HepG2 (cell line): ENCODE measurements around the gene ZSCAN1. TPM values are rescaled to one million over a fixed set of nuclear protein-coding genes. Genes with fewer than 3 reads are reported as not detected.

Experiments
- ATAC-seq: fragments of 200-7000 bp; cut with Tn5 transposase; 3 replicates; pipeline ENCODE4 v1.9.1; 2020; ENCODE audit warnings: mild to moderate bottlenecking, moderate library complexity
- BruUV-seq: library from RNA; stranded (reverse); fragments of 400-500 nt; replicated peaks from 2 replicates; lab custom pipeline; 2021; lab: Mats Ljungman, UMichigan
- CTCF ChIA-PET: fragments of 300-600 bp; formaldehyde crosslinking; extraction: SDS; loops from one replicate; lab custom pipeline; 2021; ENCODE audit warnings: low total read pairs, inconsistent platforms, low intra/inter-chr PET ratio; lab: Yijun Ruan, JAX
- POLR2A ChIA-PET: fragments of 350-600 bp; sonication (Branson Sonifier 250); formaldehyde crosslinking; loops from one replicate; lab custom pipeline; 2020; ENCODE audit warnings: antibody characterized with exemption, inconsistent platforms; lab: Yijun Ruan, JAX
- DNase-seq: peaks from one replicate; pipeline ENCODE4 v3.0.0-alpha.2; 2015; ENCODE audit warnings: low spot score
- FAIRE-seq: peaks from 3 replicates; lab custom pipeline; 2011; peaks lifted over from hg19 to GRCh38; lab: Jason Lieb, UNC
- H2AFZ ChIP-seq: one replicate; pipeline ENCODE4 v1.6.1; 2011; ENCODE audit warnings: low read length, inconsistent platforms
- H3K27ac ChIP-seq: fragments of 300-600 bp; 3 replicates; pipeline ENCODE4 v1.8.0; 2011; ENCODE audit warnings: mixed run types, mild to moderate bottlenecking, mixed read lengths, low read length, inconsistent platforms; ENCODE audit not compliant: insufficient read depth; ENCODE audit errors: extremely low read length
- H3K27me3 ChIP-seq, 2 experiments: fragments of 200-600 bp in 1 of 2; 2 replicates in 1 of 2; 3 replicates in 1 of 2; pipeline versions ENCODE4 v1.6.0 to v1.8.0; 2011; ENCODE audit warnings: low read length in 2 of 2, mild to moderate bottlenecking in 2 of 2, moderate library complexity in 2 of 2, inconsistent platforms in 1 of 2; ENCODE audit not compliant: insufficient read depth in 2 of 2, control insufficient read depth in 1 of 2
- H3K36me3 ChIP-seq, 2 experiments: fragments of 200-600 bp in 1 of 2; replicated peaks in 1 of 2; 2 replicates in 1 of 2; 3 replicates in 1 of 2; pipeline versions ENCODE4 v1.5.1 to v1.8.0; 2011; ENCODE audit warnings: low read length in 2 of 2, inconsistent platforms in 1 of 2; ENCODE audit not compliant: insufficient read depth in 2 of 2, control insufficient read depth in 1 of 2
- H3K4me1 ChIP-seq: 2 replicates; pipeline ENCODE4 v1.5.1; 2012; ENCODE audit warnings: low read length, inconsistent platforms; ENCODE audit not compliant: insufficient read depth
- H3K4me2 ChIP-seq: 2 replicates; pipeline ENCODE4 v1.6.0; 2011; ENCODE audit warnings: low read depth, low read length, inconsistent platforms
- H3K4me3 ChIP-seq, 3 experiments: fragments of 200-600 bp in 1 of 3; sonication (generic), shearing (Covaris generic) in 1 of 3; replicated peaks in 1 of 3; 2 replicates each; pipeline ENCODE4 v1.5.1; 2011 to 2016; ENCODE audit warnings: low read length in 3 of 3, inconsistent platforms in 2 of 3, low read depth in 2 of 3, mild to moderate bottlenecking in 2 of 3, control low read depth in 1 of 3, mixed read lengths in 1 of 3; ENCODE audit not compliant: insufficient read depth in 1 of 3
- H3K79me2 ChIP-seq: one replicate; pipeline ENCODE4 v1.6.1; 2011; ENCODE audit warnings: low read length, inconsistent platforms; ENCODE audit not compliant: insufficient read depth
- H3K9ac ChIP-seq: 2 replicates; pipeline ENCODE4 v1.6.0; 2011; ENCODE audit warnings: mild to moderate bottlenecking, low read depth, low read length, inconsistent platforms; ENCODE audit not compliant: insufficient read depth
- H3K9me3 ChIP-seq: 2 replicates; pipeline ENCODE4 v1.5.1; 2012; ENCODE audit warnings: mild to moderate bottlenecking, low read length
- H4K20me1 ChIP-seq: 2 replicates; pipeline ENCODE4 v1.6.0; 2011; ENCODE audit warnings: inconsistent platforms, mild to moderate bottlenecking, low read length, moderate library complexity; ENCODE audit not compliant: insufficient read depth
- ATF7 ChIP-seq, 2 experiments: fragments of 450-650 bp in 1 of 2; sonication (generic) in 1 of 2; formaldehyde crosslinking in 1 of 2; IDR thresholded peaks; 2 replicates each; pipeline versions ENCODE4 v1.4.0 to v1.6.1; 2016 to 2020; ENCODE audit warnings: antibody characterized with exemption in 1 of 2, mild to moderate bottlenecking in 1 of 2, missing genetic modification reagents in 1 of 2
- CREB1 ChIP-seq, 2 experiments: fragments of 450-650 bp in 1 of 2; IDR thresholded peaks; 2 replicates each; pipeline ENCODE4 v1.6.1; 2016 to 2017; ENCODE audit warnings: control low read depth in 1 of 2, mild to moderate bottlenecking in 1 of 2, missing compliant biosample characterization in 1 of 2, missing genetic modification characterization in 1 of 2
- CREM ChIP-seq, 2 experiments: sonication (generic) in 1 of 2; formaldehyde crosslinking in 1 of 2; IDR thresholded peaks; 2 replicates each; pipeline versions ENCODE4 v1.4.0 to v1.6.1; 2016 to 2020; ENCODE audit warnings: antibody characterized with exemption in 1 of 2, mild to moderate bottlenecking in 1 of 2, missing genetic modification reagents in 1 of 2
- GABPB1 ChIP-seq: IDR thresholded peaks from 2 replicates; pipeline ENCODE4 v1.6.1; 2016; ENCODE audit warnings: mild to moderate bottlenecking, missing genetic modification reagents, moderate library complexity, missing compliant biosample characterization
- HNRNPL ChIP-seq: fragments of 200-400 bp; formaldehyde crosslinking; IDR thresholded peaks from 2 replicates; pipeline ENCODE4 v1.6.1; 2017; ENCODE audit warnings: mild to moderate bottlenecking, low read depth, low read length
- IRX3 ChIP-seq: sonication (generic); formaldehyde crosslinking; IDR thresholded peaks from 2 replicates; pipeline ENCODE4 v1.8.1; 2023; ENCODE audit warnings: mild to moderate bottlenecking, low read depth, missing genetic modification reagents, borderline replicate concordance
- NFE2L2 ChIP-seq: fragments of 150-350 bp; IDR thresholded peaks from 2 replicates; pipeline ENCODE4 v1.6.1; 2014; ENCODE audit warnings: low read length
- NRL ChIP-seq: sonication (generic); formaldehyde crosslinking; IDR thresholded peaks from 2 replicates; pipeline ENCODE4 v1.5.0; 2020; ENCODE audit warnings: missing genetic modification reagents, mild to moderate bottlenecking, moderate library complexity, borderline replicate concordance
- REPIN1 ChIP-seq: sonication (generic); formaldehyde crosslinking; IDR thresholded peaks from 2 replicates; pipeline ENCODE4 v1.8.0; 2022; ENCODE audit warnings: missing genetic modification reagents, low read depth, mild to moderate bottlenecking, borderline replicate concordance
- ZNF329 ChIP-seq: sonication (generic); formaldehyde crosslinking; IDR thresholded peaks from 2 replicates; pipeline ENCODE4 v1.9.0; 2021; ENCODE audit warnings: low read depth, mild to moderate bottlenecking, missing genetic modification reagents
- WGBS: methylation state at CpG from one replicate; pipeline ENCODE4 v1.1.6; 2017; ENCODE audit warnings: low lambda C conversion rate; 5-methylcytosine and 5-hydroxymethylcytosine counted together
- in situ Hi-C: cut with HindIII; loops from 2 replicates; pipeline ENCODE4 v1.10.0; 2017; ENCODE audit warnings: low pct_unique_long_range_greater_than_20kb; ENCODE audit not compliant: extremely low pct_ligation_motif_present
- intact Hi-C: fragments of 100-400 bp; cut with micrococcal nuclease; formaldehyde crosslinking; loops from one replicate; pipeline ENCODE4 v1.10.0; 2022; ENCODE audit not compliant: unreplicated experiment
- polyA plus RNA-seq, 8 experiments: library from polyadenylated mRNA; depleted of rRNA in 3 of 8; stranded (reverse) in 7 of 8; unstranded in 1 of 8; fragments of >200 nt; fragmentation: Illumina TruSeq in 4 of 8; extraction: Trizol in 4 of 8; gene quantifications; 2 replicates each; pipeline versions ENCODE4 v1.2.1 to v1.2.3, GENCODE V29; 2011 to 2016; ENCODE audit warnings: low read depth in 4 of 8, missing spikeins in 1 of 8, mixed read lengths in 1 of 8; ENCODE audit not compliant: insufficient read depth in 1 of 8
- total RNA-seq, 5 experiments: library from RNA; depleted of rRNA; stranded (reverse); fragments of >200 nt; fragmentation: Illumina TruSeq; extraction: Trizol; gene quantifications; 2 replicates each; pipeline ENCODE4 v1.2.3, GENCODE V29; 2016; ENCODE audit warnings: low read depth in 1 of 5
- TF ChIP-seq, protein P1 (sequence below): sonication (generic); formaldehyde crosslinking; IDR thresholded peaks from 2 replicates; pipeline ENCODE4 v1.5.0; 2020; ENCODE audit warnings: mild to moderate bottlenecking, missing genetic modification reagents, moderate library complexity

ZSCAN1 gene
- total and polyA plus RNA-seq, 2 of the 13 experiments (the other 11 are each of a cell fraction or from before 2014, with no cell fraction given), result not detected

DNA sequence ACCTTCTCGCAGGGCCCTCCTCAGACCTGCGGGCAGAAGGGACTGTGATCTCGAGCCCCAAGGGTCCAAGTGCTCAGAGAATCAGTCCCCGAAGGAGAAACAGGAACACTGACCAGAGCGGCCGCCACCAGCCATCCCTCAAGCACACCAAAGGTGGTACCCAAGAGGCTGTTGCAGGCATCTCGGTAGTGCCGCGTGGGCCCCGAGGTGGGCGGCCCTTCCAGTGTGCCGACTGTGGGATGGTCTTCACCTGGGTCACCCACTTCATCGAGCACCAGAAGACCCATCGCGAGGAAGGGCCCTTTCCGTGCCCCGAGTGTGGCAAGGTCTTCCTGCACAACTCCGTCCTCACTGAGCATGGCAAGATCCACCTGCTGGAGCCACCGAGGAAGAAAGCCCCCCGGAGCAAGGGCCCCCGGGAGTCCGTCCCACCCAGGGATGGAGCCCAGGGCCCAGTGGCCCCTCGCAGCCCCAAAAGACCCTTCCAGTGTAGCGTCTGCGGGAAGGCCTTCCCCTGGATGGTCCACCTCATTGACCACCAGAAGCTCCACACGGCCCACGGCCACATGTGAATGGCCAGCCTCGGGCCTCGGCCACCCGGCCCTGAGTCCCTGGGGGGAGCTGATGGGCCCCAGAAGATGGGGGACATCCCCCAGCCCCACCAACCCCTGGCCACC, 19.8 kb downstream of the ZSCAN1 start:
- no peak overlapping the region for H3K4me3 ChIP-seq

DNA sequence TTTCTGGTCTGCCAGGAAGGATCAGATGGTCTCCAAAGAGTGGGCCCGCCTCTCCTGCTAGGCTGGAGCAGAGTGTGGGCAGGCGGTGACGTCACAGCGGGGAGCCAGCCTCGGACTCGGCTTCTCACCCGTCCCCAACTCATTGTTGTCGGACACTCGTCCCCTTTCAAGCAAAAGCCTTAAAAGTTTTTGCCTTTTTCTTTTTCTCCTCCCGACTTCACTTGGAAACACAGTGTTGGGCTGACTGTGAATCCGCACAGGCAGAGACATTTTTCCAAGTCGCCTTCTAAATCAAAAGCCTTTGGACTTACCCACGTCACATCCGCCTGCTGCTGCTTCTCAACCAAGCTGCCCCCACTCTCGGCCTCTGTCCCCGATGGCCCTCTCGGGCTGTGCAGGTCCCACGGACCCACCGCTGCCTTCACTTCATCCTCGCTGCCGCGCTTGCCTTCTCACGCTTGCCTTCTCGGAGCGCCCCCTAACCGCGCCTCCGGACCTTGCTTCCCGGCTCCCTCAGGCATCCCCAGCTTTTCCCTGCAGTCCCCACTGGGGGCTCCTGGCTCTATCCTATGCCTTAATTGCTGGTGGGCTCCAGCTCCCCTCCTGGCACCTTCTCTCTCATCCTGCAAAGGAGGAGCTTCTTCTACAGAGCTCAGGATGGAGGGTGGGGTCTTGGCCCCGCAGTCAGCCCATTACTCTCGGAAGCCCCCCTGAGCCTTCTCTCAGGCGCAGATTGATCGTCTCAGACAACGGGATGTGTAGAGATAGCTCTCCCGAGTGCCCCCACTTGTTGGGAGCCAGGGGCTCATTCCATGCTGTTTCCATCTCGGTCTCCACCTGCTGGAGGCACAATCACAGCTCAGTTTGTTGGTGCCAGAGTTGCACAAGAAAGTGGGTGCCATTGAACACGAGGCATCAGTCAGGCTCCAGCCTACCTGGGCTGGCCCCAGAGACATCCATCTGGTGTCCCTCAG, 21.4 kb downstream of the ZSCAN1 start:
- H4K20me1 ChIP-seq, result no peaks in the 10 kb centered on the region
- H3K4me1 ChIP-seq, result no peaks in the 10 kb centered on the region
- H3K4me3 ChIP-seq, result peak overlapping the region in 1 of 3 experiments; percentile 9; a peak in 1 of 6 replicates
- H3K36me3 ChIP-seq, result no peaks in the 10 kb centered on the region
- in situ Hi-C loops, result no loop called here
- no peak overlapping the region for H3K9ac ChIP-seq
- CTCF ChIA-PET, result no interaction called here
- ATAC-seq, result no peak
- peak overlapping the region; percentile 13 for H3K4me2 ChIP-seq
- intact Hi-C loops, result no loop called here
- TF ChIP-seq, protein P1, sequence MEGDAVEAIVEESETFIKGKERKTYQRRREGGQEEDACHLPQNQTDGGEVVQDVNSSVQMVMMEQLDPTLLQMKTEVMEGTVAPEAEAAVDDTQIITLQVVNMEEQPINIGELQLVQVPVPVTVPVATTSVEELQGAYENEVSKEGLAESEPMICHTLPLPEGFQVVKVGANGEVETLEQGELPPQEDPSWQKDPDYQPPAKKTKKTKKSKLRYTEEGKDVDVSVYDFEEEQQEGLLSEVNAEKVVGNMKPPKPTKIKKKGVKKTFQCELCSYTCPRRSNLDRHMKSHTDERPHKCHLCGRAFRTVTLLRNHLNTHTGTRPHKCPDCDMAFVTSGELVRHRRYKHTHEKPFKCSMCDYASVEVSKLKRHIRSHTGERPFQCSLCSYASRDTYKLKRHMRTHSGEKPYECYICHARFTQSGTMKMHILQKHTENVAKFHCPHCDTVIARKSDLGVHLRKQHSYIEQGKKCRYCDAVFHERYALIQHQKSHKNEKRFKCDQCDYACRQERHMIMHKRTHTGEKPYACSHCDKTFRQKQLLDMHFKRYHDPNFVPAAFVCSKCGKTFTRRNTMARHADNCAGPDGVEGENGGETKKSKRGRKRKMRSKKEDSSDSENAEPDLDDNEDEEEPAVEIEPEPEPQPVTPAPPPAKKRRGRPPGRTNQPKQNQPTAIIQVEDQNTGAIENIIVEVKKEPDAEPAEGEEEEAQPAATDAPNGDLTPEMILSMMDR (CRISPR knock-in tag), result peak; percentile 32
- TF ChIP-seq CREB1 (IDR thresholded peaks at IDR 0.05), result peak; percentile 96
- TF ChIP-seq CREB1 (CRISPR knock-in tag; IDR thresholded peaks at IDR 0.05), result no peak
- no peak for TF ChIP-seq IRX3 (CRISPR knock-in tag)
- peak; percentile 48; the same call in 1 of the 2 replicates for TF ChIP-seq CREM (IDR thresholded peaks at IDR 0.05)
- no peak for TF ChIP-seq CREM (CRISPR knock-in tag; IDR thresholded peaks at IDR 0.05)
- no peak for TF ChIP-seq NFE2L2
- TF ChIP-seq GABPB1 (CRISPR knock-in tag), result peak; percentile 60; the same call in 1 of the 2 replicates
- TF ChIP-seq ATF7 (IDR thresholded peaks at IDR 0.05), result peak; percentile 72
- no peak for TF ChIP-seq ATF7 (CRISPR knock-in tag; IDR thresholded peaks at IDR 0.05)
- TF ChIP-seq, all 625 proteins: peak for 5
- no peak overlapping the region for H2AFZ ChIP-seq
- H3K27me3 ChIP-seq, result no peaks in the 10 kb centered on the region
- peaks cover 55% of the 10 kb centered on the region for H3K9me3 ChIP-seq
- DNase-seq (no peak), FAIRE-seq (no peak)
- H3K79me2 ChIP-seq, result no peaks in the 10 kb centered on the region
- WGBS, result 32% methylated on average over 30 of the region's 37 CpGs
- H3K27ac ChIP-seq, result no peak overlapping the region
- BruUV-seq, result no TSS peak
- POLR2A ChIA-PET, result no interaction called here

More for the DNA sequence above, 19.8 kb downstream of the ZSCAN1 start:
- H3K4me2 ChIP-seq, result no peak overlapping the region
- TF ChIP-seq ZNF329 (CRISPR knock-in tag) (no peak), REPIN1 (CRISPR knock-in tag) (no peak), NRL (CRISPR knock-in tag) (no peak), HNRNPL (no peak)
- H3K9ac ChIP-seq, result no peak overlapping the region
- ChIA-PET POLR2A (no interaction called here), CTCF (no interaction called here)
- H3K36me3 ChIP-seq, result no peaks in the 10 kb centered on the region
- H4K20me1 ChIP-seq, result no peaks in the 10 kb centered on the region
- ATAC-seq (no peak), DNase-seq (no peak), FAIRE-seq (no peak)
- intact Hi-C loops (no loop called here), in situ Hi-C loops (no loop called here)
- no TSS peak for BruUV-seq
- no peak overlapping the region for H3K27ac ChIP-seq
- no peaks in the 10 kb centered on the region for H3K27me3 ChIP-seq
- no peaks in the 10 kb centered on the region for H3K79me2 ChIP-seq
- no CpG with 5 or more reads among the region's 30 CpGs for WGBS
- no peak overlapping the region for H2AFZ ChIP-seq
- no peaks in the 10 kb centered on the region for H3K4me1 ChIP-seq
- peaks cover 55% of the 10 kb centered on the region for H3K9me3 ChIP-seq
